Liver (tissue), 9 donors: Measurements from ENCODE around the gene IQCK. TPM values are rescaled to one million over a fixed set of nuclear protein-coding genes. Genes with fewer than 3 reads are reported as not detected.

Experiments used
- DNase-seq: peaks from one replicate; pipeline ENCODE4 v3.0.0-alpha.2; 2017; ENCODE audit warnings: low spot score
- H3K27ac ChIP-seq, 2 donors: one replicate each; pipeline ENCODE4 v1.7.0; 2013; ENCODE audit warnings: inconsistent platforms in 2 of 2, low read length in 2 of 2, control low read depth in 1 of 2, low read depth in 1 of 2, mild to moderate bottlenecking in 1 of 2
- H3K27me3 ChIP-seq, 4 donors: one replicate each; pipeline versions ENCODE4 v1.6.1 to v1.7.0; 2013; ENCODE audit warnings: low read length in 3 of 4, inconsistent platforms in 1 of 4, mild to moderate bottlenecking in 1 of 4, moderate library complexity in 1 of 4; ENCODE audit not compliant: control insufficient read depth in 4 of 4, insufficient read depth in 4 of 4
- H3K36me3 ChIP-seq, 4 donors: one replicate each; pipeline versions ENCODE4 v1.6.1 to v1.7.0; 2013; ENCODE audit warnings: low read length in 3 of 4, mild to moderate bottlenecking in 3 of 4, low read depth in 1 of 4, moderate library complexity in 1 of 4; ENCODE audit not compliant: control insufficient read depth in 4 of 4, insufficient read depth in 3 of 4
- H3K4me1 ChIP-seq, 4 donors: one replicate each; pipeline versions ENCODE4 v1.6.1 to v1.7.0; 2013; ENCODE audit warnings: low read length in 3 of 4, mild to moderate bottlenecking in 3 of 4, moderate library complexity in 1 of 4; ENCODE audit not compliant: control insufficient read depth in 4 of 4, insufficient read depth in 4 of 4
- H3K4me3 ChIP-seq, 3 donors: one replicate each; pipeline versions ENCODE4 v1.6.1 to v1.7.0; 2013; ENCODE audit warnings: low read length in 3 of 3, control low read depth in 1 of 3, low read depth in 1 of 3, mild to moderate bottlenecking in 1 of 3
- H3K9ac ChIP-seq, 2 donors: one replicate each; pipeline ENCODE4 v1.7.0; 2013; ENCODE audit warnings: low read length in 2 of 2, mild to moderate bottlenecking in 2 of 2, moderate library complexity in 2 of 2, control low read depth in 1 of 2, low read depth in 1 of 2
- H3K9me3 ChIP-seq, 4 donors: one replicate each; pipeline versions ENCODE4 v1.6.1 to v1.7.0; 2013; ENCODE audit warnings: low read length in 3 of 4; ENCODE audit not compliant: control insufficient read depth in 4 of 4
- EGR1 ChIP-seq, 2 donors: IDR thresholded peaks; 2 replicates each; pipeline ENCODE4 v1.6.1; 2016 to 2018; ENCODE audit warnings: antibody characterized with exemption in 2 of 2, low read depth in 2 of 2
- GABPA ChIP-seq, 2 donors: IDR thresholded peaks in 1 of 2; conservative IDR thresholded peaks in 1 of 2; 2 replicates each; pipeline ENCODE4 v1.6.1; 2016; ENCODE audit warnings: antibody characterized with exemption in 2 of 2, mild to moderate bottlenecking in 1 of 2, moderate library complexity in 1 of 2
- JUND ChIP-seq, 2 donors: IDR thresholded peaks; 2 replicates each; pipeline ENCODE4 v1.6.1; 2016; ENCODE audit warnings: antibody characterized with exemption in 2 of 2
- NR2F2 ChIP-seq: IDR thresholded peaks from 2 replicates; pipeline ENCODE4 v1.6.1; 2016; ENCODE audit warnings: antibody characterized with exemption
- RAD21 ChIP-seq, 2 donors: IDR thresholded peaks; 2 replicates each; pipeline ENCODE4 v1.6.1; 2016; ENCODE audit warnings: antibody characterized with exemption in 2 of 2, mild to moderate bottlenecking in 2 of 2
- REST ChIP-seq: IDR thresholded peaks from 2 replicates; pipeline ENCODE4 v1.6.1; 2016; ENCODE audit warnings: antibody characterized with exemption, mild to moderate bottlenecking
- RXRA ChIP-seq, 2 donors: IDR thresholded peaks; 2 replicates each; pipeline ENCODE4 v1.6.1; 2017 to 2018; ENCODE audit warnings: antibody characterized with exemption in 2 of 2, mild to moderate bottlenecking in 1 of 2
- SP1 ChIP-seq: IDR thresholded peaks from 2 replicates; pipeline ENCODE4 v1.6.1; 2018; ENCODE audit warnings: antibody characterized with exemption, mild to moderate bottlenecking
- YY1 ChIP-seq: IDR thresholded peaks from 2 replicates; pipeline ENCODE4 v1.6.1; 2016; ENCODE audit warnings: antibody characterized with exemption, mild to moderate bottlenecking
- ZBTB33 ChIP-seq: IDR thresholded peaks from 2 replicates; pipeline ENCODE4 v1.6.1; 2016; ENCODE audit warnings: antibody characterized with exemption
- WGBS: extraction: QIAGEN DNeasy Blood & Tissue Kit; methylation state at CpG from one replicate; pipeline ENCODE4 v1.1.7; 2013; 5-methylcytosine and 5-hydroxymethylcytosine counted together
- polyA plus RNA-seq, 2 donors: library from polyadenylated mRNA; stranded (reverse) in 1 of 2; unstranded in 1 of 2; fragments of 200-250 nt in 1 of 2; fragments of >200 nt in 1 of 2; fragmentation: Nextera tagmentation in 1 of 2; extraction: Ambion mirVana in 1 of 2; gene quantifications; one replicate each; pipeline versions ENCODE4 v1.2.1 to v1.2.3, GENCODE V29; 2013 to 2015
- total RNA-seq, 2 donors: library from RNA; depleted of rRNA; stranded (reverse); fragments of >200 nt; gene quantifications; one replicate each; pipeline ENCODE4 v1.2.3, GENCODE V29; 2014
- TF ChIP-seq, protein P1 (sequence below): IDR thresholded peaks from 2 replicates; pipeline ENCODE4 v1.6.1; 2016; ENCODE audit warnings: antibody characterized with exemption
- TF ChIP-seq, protein P2 (sequence below): IDR thresholded peaks from 2 replicates; pipeline ENCODE4 v1.6.1; 2016; ENCODE audit warnings: antibody characterized with exemption
- donor health status: healthy.
- donor health status: healthy.
- donor health status: healthy.
- donor health status: healthy.
- donor health status: healthy.

Gene IQCK
- total and polyA plus RNA-seq, 4 donors: 2.1 to 4.4 (median 2.9) TPM

- Histone ChIP-seq H3K9ac (no peak overlapping the region), H3K27me3 (no peaks in the 10 kb centered on the region), H3K9me3 (no peaks in the 10 kb centered on the region), H3K27ac (no peak overlapping the region), H3K36me3 (no peaks in the 10 kb centered on the region), H3K4me1 (peaks cover 6 to 23% (median 16%) of the 10 kb centered on the region in 4 donors), H3K4me3 (no peak overlapping the region)
- no peak for DNase-seq
- 58% methylated on average over 13 of the region's 13 CpGs for WGBS
- TF ChIP-seq RXRA (IDR thresholded peaks at IDR 0.05): peak in 1 of 2 donors; percentile 45
- no peak for TF ChIP-seq RAD21 (IDR thresholded peaks at IDR 0.05)
- no peak for TF ChIP-seq GABPA (IDR thresholded peaks at IDR 0.05 in 1 of 2, conservative IDR thresholded peaks at IDR 0.05 in 1 of 2)
- peak; percentile 17 for TF ChIP-seq SP1
These were observed 93.0 kb downstream of the IQCK start for GRCh38 chr16:19810817-19811731.

DNA sequence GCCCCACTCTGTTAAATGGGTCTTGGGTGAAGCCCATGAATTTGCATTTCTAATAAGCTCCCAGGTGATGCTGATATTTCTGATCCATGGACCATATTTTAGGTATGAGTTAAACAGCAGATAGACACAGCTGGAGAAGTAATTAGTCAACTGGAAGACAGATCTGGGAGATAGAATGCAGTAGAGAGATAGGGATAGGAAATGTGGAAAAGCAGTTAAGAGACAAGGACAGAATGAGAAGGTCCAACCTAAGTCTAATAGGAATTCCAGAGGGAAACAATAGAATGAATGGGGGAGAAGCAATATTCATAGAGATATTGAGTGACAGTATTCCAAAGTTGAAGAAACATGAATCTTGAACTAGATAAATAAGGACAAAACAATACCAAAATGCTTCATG lies 94.9 kb downstream of the IQCK start:
- TF ChIP-seq EGR1 (IDR thresholded peaks at IDR 0.05; ENCODE audit: low read depth in 2 of 2) (no peak), REST (no peak), JUND (IDR thresholded peaks at IDR 0.05) (no peak)
- TF ChIP-seq, protein P1, sequence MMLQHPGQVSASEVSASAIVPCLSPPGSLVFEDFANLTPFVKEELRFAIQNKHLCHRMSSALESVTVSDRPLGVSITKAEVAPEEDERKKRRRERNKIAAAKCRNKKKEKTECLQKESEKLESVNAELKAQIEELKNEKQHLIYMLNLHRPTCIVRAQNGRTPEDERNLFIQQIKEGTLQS: no peak
- TF ChIP-seq, protein P2, sequence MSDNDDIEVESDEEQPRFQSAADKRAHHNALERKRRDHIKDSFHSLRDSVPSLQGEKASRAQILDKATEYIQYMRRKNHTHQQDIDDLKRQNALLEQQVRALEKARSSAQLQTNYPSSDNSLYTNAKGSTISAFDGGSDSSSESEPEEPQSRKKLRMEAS: no peak

GRCh38 chr16:19815418-19815817 lies 97.3 kb downstream of the IQCK start:
- Histone ChIP-seq H3K4me1 (peaks cover 9 to 10% (median 9%) of the 10 kb centered on the region in 4 donors), H3K36me3 (no peaks in the 10 kb centered on the region), H3K27me3 (no peaks in the 10 kb centered on the region), H3K27ac (no peak overlapping the region), H3K4me3 (no peak overlapping the region), H3K9me3 (no peaks in the 10 kb centered on the region), H3K9ac (no peak overlapping the region)
- DNase-seq: no peak
- WGBS: 55% methylated on average over 2 of the region's 2 CpGs
- TF ChIP-seq, protein P2: no peak
- TF ChIP-seq, protein P1: no peak
- TF ChIP-seq YY1 (no peak), GABPA (IDR thresholded peaks at IDR 0.05 in 1 of 2, conservative IDR thresholded peaks at IDR 0.05 in 1 of 2) (no peak), ZBTB33 (no peak), NR2F2 (no peak)

More for the DNA sequence above, 94.9 kb downstream of the IQCK start:
- no peak overlapping the region for H3K27ac ChIP-seq
- no peak overlapping the region for H3K9ac ChIP-seq
- peaks cover 10 to 19% (median 17%) of the 10 kb centered on the region in 4 donors for H3K4me1 ChIP-seq
- DNase-seq: no peak
- no peaks in the 10 kb centered on the region for H3K27me3 ChIP-seq
- no peaks in the 10 kb centered on the region for H3K36me3 ChIP-seq
- no peak overlapping the region for H3K4me3 ChIP-seq
- no peaks in the 10 kb centered on the region for H3K9me3 ChIP-seq
